ENCODE data around the gene RBM38.
"Not testable (repeated sequence)": the region's sequence is repeated elsewhere in the genome, so short reads cannot be mapped to it uniquely, and the experiment has no call there.

Gene RBM38

DNA sequence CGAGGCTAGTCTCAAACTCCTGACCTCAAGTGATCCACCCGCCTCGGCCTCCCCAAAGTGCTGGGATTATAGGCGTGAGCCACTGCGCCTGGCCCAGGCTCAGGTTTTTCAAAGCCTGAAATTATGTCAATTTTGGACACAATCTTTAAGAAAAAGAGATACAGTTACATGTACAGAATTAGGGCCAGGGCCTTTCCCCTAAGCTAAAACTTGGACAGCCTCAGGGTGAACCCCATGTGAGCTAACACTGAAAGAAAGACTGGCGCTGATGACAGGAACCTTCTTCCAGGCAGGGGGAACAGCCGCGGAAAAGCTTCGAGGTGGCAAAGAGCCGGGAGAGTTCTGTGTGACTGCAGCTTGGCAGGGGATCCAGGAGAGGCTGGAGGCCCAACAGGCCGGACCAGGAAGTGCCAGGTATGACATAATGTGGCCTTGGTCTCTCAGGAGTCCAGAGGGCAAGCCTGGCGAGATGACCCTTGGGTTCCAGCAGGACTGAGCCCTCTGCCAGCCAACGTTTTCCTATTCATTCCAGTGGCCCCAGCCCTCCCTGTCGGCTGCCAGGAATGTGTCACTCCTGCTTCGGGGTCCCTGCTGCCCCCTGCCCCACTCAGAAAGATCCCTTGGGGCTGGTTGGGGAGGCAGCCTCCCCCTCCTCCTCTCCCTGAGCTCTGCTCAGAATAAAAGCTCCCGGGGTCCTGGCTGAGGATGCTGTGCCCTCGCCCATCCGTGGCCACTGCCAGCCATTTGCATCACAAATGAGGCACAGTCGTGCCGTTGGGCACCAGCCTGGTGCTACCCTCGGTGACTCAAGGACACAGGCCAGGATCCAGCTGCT lies 37.3 kb downstream of the RBM38 start:
- Histone ChIP-seq H3K27me3 (ENCODE audit: insufficient read depth, low read length, poor library complexity) (no peaks in the 10 kb centered on the region), H2AFZ (ENCODE audit: low read depth, low read length) (no peak overlapping the region), H3K79me2 (ENCODE audit: insufficient read depth, low read length) (no peaks in the 10 kb centered on the region), H4K20me1 (ENCODE audit: insufficient read depth, low read length) (peaks cover 26% of the 10 kb centered on the region), H3K9ac (ENCODE audit: low read depth, low read length) (no peak overlapping the region), H3K4me3 (ENCODE audit: low read depth in 1 of 2, low read length in 2 of 2) (no peak overlapping the region), H3K9me3 (ENCODE audit: insufficient read depth, low read length, severe bottlenecking) (no peaks in the 10 kb centered on the region), H3K36me3 (ENCODE audit: insufficient read depth, low read length) (no peaks in the 10 kb centered on the region), H3K4me1 (ENCODE audit: insufficient read depth, low read length) (peaks cover 14% of the 10 kb centered on the region), H3K4me2 (ENCODE audit: insufficient read depth, low read length) (no peak overlapping the region), H3K27ac (ENCODE audit: low read length) (no peak overlapping the region)
- DNase-seq (no peak), ATAC-seq (ENCODE audit: insufficient read depth, low read depth) (no peak)
- TF ChIP-seq, protein P1, sequence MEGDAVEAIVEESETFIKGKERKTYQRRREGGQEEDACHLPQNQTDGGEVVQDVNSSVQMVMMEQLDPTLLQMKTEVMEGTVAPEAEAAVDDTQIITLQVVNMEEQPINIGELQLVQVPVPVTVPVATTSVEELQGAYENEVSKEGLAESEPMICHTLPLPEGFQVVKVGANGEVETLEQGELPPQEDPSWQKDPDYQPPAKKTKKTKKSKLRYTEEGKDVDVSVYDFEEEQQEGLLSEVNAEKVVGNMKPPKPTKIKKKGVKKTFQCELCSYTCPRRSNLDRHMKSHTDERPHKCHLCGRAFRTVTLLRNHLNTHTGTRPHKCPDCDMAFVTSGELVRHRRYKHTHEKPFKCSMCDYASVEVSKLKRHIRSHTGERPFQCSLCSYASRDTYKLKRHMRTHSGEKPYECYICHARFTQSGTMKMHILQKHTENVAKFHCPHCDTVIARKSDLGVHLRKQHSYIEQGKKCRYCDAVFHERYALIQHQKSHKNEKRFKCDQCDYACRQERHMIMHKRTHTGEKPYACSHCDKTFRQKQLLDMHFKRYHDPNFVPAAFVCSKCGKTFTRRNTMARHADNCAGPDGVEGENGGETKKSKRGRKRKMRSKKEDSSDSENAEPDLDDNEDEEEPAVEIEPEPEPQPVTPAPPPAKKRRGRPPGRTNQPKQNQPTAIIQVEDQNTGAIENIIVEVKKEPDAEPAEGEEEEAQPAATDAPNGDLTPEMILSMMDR (IDR thresholded peaks at IDR 0.05; ENCODE audit: borderline replicate concordance, extremely low read depth, low read length, poor library complexity, severe bottlenecking): no peak
- TF ChIP-seq EZH2 (IDR thresholded peaks at IDR 0.05; ENCODE audit: borderline replicate concordance, low read depth, low read length, severe bottlenecking): no peak

DNA sequence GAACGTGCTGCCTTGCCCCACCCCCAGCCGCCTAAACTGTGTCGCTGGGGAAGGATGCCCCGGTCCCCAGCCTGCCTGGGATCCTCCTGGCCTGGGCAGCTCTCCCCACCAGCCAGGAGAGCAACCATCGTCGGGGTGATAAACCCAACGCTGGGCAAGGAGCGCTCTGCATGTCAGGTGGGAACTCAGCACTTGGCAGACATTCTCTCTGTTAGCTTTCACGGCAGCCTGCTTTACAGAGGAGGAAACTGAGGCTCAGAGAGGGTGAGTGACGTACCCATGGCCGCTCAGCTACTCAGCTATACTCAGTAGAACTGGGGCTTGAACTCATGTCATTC lies 37.9 kb downstream of the RBM38 start:
- H3K4me1 ChIP-seq (ENCODE audit: insufficient read depth, low read length): peaks cover 14% of the 10 kb centered on the region
- H4K20me1 ChIP-seq (ENCODE audit: insufficient read depth, low read length): peaks cover 32% of the 10 kb centered on the region
- H3K4me3 ChIP-seq (ENCODE audit: low read depth in 1 of 2, low read length in 2 of 2): no peak overlapping the region
- ATAC-seq (ENCODE audit: insufficient read depth, low read depth) (no peak), DNase-seq (no peak)
- no peak overlapping the region for H2AFZ ChIP-seq (ENCODE audit: low read depth, low read length)
- H3K79me2 ChIP-seq (ENCODE audit: insufficient read depth, low read length): no peaks in the 10 kb centered on the region
- no peaks in the 10 kb centered on the region for H3K9me3 ChIP-seq (ENCODE audit: insufficient read depth, low read length, severe bottlenecking)
- H3K27ac ChIP-seq (ENCODE audit: low read length): no peak overlapping the region
- H3K36me3 ChIP-seq (ENCODE audit: insufficient read depth, low read length): no peaks in the 10 kb centered on the region
- no peak overlapping the region for H3K4me2 ChIP-seq (ENCODE audit: insufficient read depth, low read length)
- no peaks in the 10 kb centered on the region for H3K27me3 ChIP-seq (ENCODE audit: insufficient read depth, low read length, poor library complexity)
- no peak for TF ChIP-seq EZH2 (IDR thresholded peaks at IDR 0.05; ENCODE audit: borderline replicate concordance, low read depth, low read length, severe bottlenecking)
- TF ChIP-seq, protein P1 (IDR thresholded peaks at IDR 0.05; ENCODE audit: borderline replicate concordance, extremely low read depth, low read length, poor library complexity, severe bottlenecking): no peak
- no peak overlapping the region for H3K9ac ChIP-seq (ENCODE audit: low read depth, low read length)

DNA sequence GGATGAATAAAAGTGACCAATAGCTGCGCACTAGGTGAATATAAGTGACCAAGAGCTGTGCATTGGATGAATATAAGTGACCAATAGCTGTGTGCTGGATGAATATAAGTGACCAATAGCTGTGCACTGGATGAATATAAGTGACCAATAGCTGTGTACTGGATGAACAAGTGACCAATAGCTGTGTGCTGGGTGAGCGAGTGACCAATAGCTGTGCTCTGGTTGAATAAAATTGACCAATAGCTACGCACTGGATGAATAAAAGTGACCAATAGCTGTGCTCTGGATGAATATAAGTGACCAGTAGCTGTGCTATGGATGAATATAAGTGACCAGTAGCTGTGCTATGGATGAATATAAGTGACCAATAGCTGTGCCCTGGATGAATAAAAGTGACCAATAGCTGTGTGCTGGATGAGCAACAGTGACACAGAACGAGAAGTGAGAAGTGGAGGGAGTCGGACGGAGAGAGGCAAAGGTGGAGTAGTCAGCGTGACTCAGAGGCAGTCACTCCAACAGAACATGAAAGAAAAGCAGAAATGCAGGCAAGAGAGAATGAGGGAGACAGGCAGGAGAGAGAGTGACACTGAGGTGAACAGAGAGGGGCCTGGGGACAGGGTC lies 38.5 kb downstream of the RBM38 start:
- H3K4me1 ChIP-seq (ENCODE audit: insufficient read depth, low read length): peaks cover 14% of the 10 kb centered on the region
- no peak overlapping the region for H2AFZ ChIP-seq (ENCODE audit: low read depth, low read length)
- no peaks in the 10 kb centered on the region for H3K79me2 ChIP-seq (ENCODE audit: insufficient read depth, low read length)
- DNase-seq: no peak
- H3K36me3 ChIP-seq (ENCODE audit: insufficient read depth, low read length): no peaks in the 10 kb centered on the region
- H3K27ac ChIP-seq (ENCODE audit: low read length): no peak overlapping the region
- H3K9ac ChIP-seq (ENCODE audit: low read depth, low read length): no peak overlapping the region
- no peak for TF ChIP-seq EZH2 (IDR thresholded peaks at IDR 0.05; ENCODE audit: borderline replicate concordance, low read depth, low read length, severe bottlenecking)
- TF ChIP-seq, protein P1 (IDR thresholded peaks at IDR 0.05; ENCODE audit: borderline replicate concordance, extremely low read depth, low read length, poor library complexity, severe bottlenecking): no peak
- H3K4me3 ChIP-seq (ENCODE audit: low read depth in 1 of 2, low read length in 2 of 2): no peak overlapping the region
- H3K4me2 ChIP-seq (ENCODE audit: insufficient read depth, low read length): no peak overlapping the region
- H4K20me1 ChIP-seq (ENCODE audit: insufficient read depth, low read length): peaks cover 36% of the 10 kb centered on the region
- no peaks in the 10 kb centered on the region for H3K9me3 ChIP-seq (ENCODE audit: insufficient read depth, low read length, severe bottlenecking)
- H3K27me3 ChIP-seq (ENCODE audit: insufficient read depth, low read length, poor library complexity): peaks cover 4% of the 10 kb centered on the region
- ATAC-seq (ENCODE audit: insufficient read depth, low read depth): no peak

DNA sequence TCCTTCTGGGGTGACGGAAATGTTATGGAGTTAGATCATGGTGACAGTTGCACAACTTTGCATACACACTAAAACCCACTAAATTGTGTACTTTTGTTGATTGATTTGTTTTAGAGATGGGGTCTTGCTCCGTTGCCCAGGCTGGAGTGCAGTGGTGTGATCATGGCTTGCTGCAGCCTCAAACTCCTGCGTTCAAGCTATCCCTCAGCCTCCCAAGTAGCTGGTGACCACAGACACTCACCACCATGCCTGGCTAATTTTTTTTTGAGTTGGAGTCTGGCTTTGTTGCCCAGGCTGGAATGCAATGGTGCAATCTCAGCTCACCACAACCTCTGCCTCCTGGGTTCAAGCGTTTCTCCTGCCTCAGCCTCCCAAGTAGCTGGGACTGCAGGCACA lies 39.0 kb downstream of the RBM38 start:
- DNase-seq; H2AFZ ChIP-seq (ENCODE audit: low read depth, low read length); H3K36me3 ChIP-seq (ENCODE audit: insufficient read depth, low read length); H3K27me3 ChIP-seq (ENCODE audit: insufficient read depth, low read length, poor library complexity); H3K27ac ChIP-seq (ENCODE audit: low read length); H3K4me3 ChIP-seq (ENCODE audit: low read depth in 1 of 2, low read length in 2 of 2); H3K9me3 ChIP-seq (ENCODE audit: insufficient read depth, low read length, severe bottlenecking); H3K79me2 ChIP-seq (ENCODE audit: insufficient read depth, low read length); ATAC-seq (ENCODE audit: insufficient read depth, low read depth); H3K9ac ChIP-seq (ENCODE audit: low read depth, low read length); H3K4me2 ChIP-seq (ENCODE audit: insufficient read depth, low read length): not testable (repeated sequence)
- Histone ChIP-seq H4K20me1 (ENCODE audit: insufficient read depth, low read length) (peaks cover 41% of the 10 kb centered on the region), H3K4me1 (ENCODE audit: insufficient read depth, low read length) (peaks cover 14% of the 10 kb centered on the region)

Data from DND-41 (cell line).